SH-SY5Y (cell line): ENCODE results near the gene CSF2.

Source experiments
- GATA2 ChIP-seq: IDR thresholded peaks from 2 replicates; pipeline ENCODE4 v1.6.1; 2011; ENCODE audit warnings: mild to moderate bottlenecking, low read depth, low read length
- GATA3 ChIP-seq: IDR thresholded peaks from 2 replicates; pipeline ENCODE4 v1.6.1; 2011; ENCODE audit warnings: low read depth, mild to moderate bottlenecking, low read length, moderate library complexity

DNA sequence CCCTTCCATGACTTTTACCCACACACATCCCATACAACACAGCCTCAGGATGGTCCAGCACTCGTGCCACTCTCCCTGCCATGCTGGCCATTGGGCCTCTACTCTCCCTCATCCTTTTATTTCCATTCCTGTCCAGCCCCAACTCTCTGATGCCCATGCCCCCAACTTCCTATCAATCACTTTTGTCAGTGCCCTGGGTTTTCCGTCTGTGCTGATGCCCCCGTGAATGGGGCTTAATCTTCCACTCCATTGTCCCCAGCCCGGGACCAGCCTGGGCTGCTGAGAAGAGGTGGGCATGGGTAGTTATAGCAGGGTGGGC is 49.5 kb upstream of the CSF2 start:
- TF ChIP-seq GATA2 (no peak), GATA3 (no peak)
